ENCODE results near the gene TBCD. TPM values are rescaled to one million over a fixed set of nuclear protein-coding genes. Genes with fewer than 3 reads are reported as not detected.

The TBCD gene
- total RNA-seq, 1 donor from 2014 or later, result 104 TPM

DNA sequence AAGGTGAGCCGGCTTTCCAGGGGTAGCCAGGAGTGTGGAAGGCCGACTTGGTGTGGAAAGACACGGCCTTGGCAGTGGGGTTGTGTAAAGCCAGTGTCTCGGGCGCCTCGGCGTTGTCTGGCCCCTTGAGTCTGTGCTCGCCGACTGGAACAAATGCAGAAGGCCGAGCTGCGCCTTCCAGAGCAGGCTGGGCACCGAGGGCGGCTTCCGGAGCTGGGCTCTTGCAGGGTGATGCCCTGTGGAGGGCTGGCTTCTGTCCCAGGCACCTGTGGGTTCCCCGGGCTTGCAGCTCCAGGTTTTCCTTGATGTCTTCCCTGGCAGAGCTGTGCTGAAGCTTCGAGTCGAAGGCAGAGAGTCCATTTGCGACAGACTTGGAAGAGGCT, 79.9 kb downstream of the TBCD start:
- Mint-ChIP-seq H3K4me3 (no peak overlapping the region), H3K27ac (peak overlapping the region; percentile 48), H3K36me3 (peaks cover 33% of the 10 kb centered on the region), H3K9me3 (peaks cover 6% of the 10 kb centered on the region), H3K4me1 (ENCODE audit: unreplicated experiment) (peaks cover 16% of the 10 kb centered on the region), H3K27me3 (no peaks in the 10 kb centered on the region)
- no peak for DNase-seq (ENCODE audit: extremely low spot score, unreplicated experiment)
- TF ChIP-seq, protein P1, sequence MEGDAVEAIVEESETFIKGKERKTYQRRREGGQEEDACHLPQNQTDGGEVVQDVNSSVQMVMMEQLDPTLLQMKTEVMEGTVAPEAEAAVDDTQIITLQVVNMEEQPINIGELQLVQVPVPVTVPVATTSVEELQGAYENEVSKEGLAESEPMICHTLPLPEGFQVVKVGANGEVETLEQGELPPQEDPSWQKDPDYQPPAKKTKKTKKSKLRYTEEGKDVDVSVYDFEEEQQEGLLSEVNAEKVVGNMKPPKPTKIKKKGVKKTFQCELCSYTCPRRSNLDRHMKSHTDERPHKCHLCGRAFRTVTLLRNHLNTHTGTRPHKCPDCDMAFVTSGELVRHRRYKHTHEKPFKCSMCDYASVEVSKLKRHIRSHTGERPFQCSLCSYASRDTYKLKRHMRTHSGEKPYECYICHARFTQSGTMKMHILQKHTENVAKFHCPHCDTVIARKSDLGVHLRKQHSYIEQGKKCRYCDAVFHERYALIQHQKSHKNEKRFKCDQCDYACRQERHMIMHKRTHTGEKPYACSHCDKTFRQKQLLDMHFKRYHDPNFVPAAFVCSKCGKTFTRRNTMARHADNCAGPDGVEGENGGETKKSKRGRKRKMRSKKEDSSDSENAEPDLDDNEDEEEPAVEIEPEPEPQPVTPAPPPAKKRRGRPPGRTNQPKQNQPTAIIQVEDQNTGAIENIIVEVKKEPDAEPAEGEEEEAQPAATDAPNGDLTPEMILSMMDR (conservative IDR thresholded peaks at IDR 0.05), result no peak

GRCh38 chr17:82832411-82832810, 80.5 kb downstream of the TBCD start:
- peaks cover 22% of the 10 kb centered on the region for H3K4me1 Mint-ChIP-seq (ENCODE audit: unreplicated experiment)
- H3K27me3 Mint-ChIP-seq, result no peaks in the 10 kb centered on the region
- peaks cover 6% of the 10 kb centered on the region for H3K9me3 Mint-ChIP-seq
- H3K4me3 Mint-ChIP-seq, result no peak overlapping the region
- H3K27ac Mint-ChIP-seq, result peak overlapping the region; percentile 48
- H3K36me3 Mint-ChIP-seq, result peaks cover 33% of the 10 kb centered on the region
- TF ChIP-seq, protein P1 (conservative IDR thresholded peaks at IDR 0.05), result no peak
- DNase-seq (ENCODE audit: extremely low spot score, unreplicated experiment), result no peak

GRCh38 chr17:82832881-82833475, 81.1 kb downstream of the TBCD start:
- no peak overlapping the region for H3K4me3 Mint-ChIP-seq

DNA sequence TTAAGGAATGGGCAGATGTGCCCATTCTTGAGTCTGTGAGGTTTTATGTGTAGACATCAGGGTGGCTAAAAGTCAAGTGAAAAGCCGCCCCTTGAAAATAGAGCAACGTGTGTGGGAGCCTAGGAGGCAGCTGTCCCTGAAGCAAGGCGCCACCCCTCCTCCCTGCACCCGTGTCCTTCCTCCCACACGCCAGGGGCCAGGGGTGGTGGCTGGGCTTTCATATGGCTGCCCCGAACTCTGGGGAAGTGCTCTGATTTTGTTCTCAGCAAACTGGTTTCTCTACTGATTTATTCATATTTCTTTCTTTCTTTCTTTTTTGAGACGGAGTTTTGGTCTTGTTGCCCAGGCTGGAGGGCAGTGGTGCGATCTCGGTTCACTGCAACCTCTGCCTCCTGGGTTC, 83.3 kb downstream of the TBCD start:
- Mint-ChIP-seq H3K36me3 (peaks cover 10% of the 10 kb centered on the region), H3K4me1 (ENCODE audit: unreplicated experiment) (peaks cover 29% of the 10 kb centered on the region), H3K4me3 (no peak overlapping the region), H3K9me3 (no peaks in the 10 kb centered on the region), H3K27me3 (no peaks in the 10 kb centered on the region), H3K27ac (no peak overlapping the region)
- DNase-seq (ENCODE audit: extremely low spot score, unreplicated experiment), result no peak
- TF ChIP-seq, protein P1 (conservative IDR thresholded peaks at IDR 0.05), result no peak

More at GRCh38 chr17:82832881-82833475, 81.1 kb downstream of the TBCD start:
- H3K27ac Mint-ChIP-seq, result peak overlapping the region; percentile 50
- peaks cover 27% of the 10 kb centered on the region for H3K4me1 Mint-ChIP-seq (ENCODE audit: unreplicated experiment)
- DNase-seq (ENCODE audit: extremely low spot score, unreplicated experiment), result no peak
- TF ChIP-seq, protein P1 (conservative IDR thresholded peaks at IDR 0.05), result no peak
- no peaks in the 10 kb centered on the region for H3K9me3 Mint-ChIP-seq
- no peaks in the 10 kb centered on the region for H3K27me3 Mint-ChIP-seq
- peaks cover 27% of the 10 kb centered on the region for H3K36me3 Mint-ChIP-seq

DNA sequence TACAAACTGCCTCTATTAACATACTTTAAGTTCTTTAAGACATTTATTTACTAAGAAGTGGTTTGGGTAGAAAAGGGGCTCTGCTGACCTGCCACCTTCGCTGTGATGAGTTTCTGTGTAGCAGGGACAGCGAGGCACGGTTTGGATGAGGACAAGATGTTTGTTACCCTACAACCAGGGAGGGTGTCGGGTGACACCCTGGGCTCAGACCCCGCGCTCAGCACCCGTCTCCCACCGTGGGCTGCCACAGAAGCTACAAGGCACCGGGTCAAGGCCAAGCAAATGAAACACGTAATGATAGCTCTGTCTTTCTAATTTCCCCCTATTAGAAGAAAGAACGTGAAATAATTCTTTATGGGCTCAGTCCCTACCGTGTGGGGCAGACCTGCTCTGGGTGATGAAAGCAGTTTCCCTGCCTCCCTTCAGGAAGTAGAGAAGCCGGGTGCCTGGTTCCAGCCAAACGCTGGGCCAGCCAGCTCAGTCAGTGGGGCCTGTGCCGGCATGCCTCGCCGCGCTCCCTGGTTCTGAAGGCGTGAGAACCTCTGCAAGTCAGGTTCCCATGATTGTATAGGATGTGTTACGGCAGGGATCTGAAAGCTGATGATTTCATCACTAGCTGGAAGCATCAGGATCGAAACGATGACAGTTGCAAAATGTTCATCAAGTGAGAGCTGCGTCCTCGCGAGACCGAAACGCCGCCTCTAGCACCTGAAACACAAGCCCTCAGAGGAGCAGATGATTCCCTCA, 84.1 kb downstream of the TBCD start:
- TF ChIP-seq, protein P1 (conservative IDR thresholded peaks at IDR 0.05), result no peak
- Mint-ChIP-seq H3K27me3 (no peaks in the 10 kb centered on the region), H3K36me3 (peaks cover 10% of the 10 kb centered on the region), H3K27ac (peak overlapping the region; percentile 89), H3K4me1 (ENCODE audit: unreplicated experiment) (peaks cover 29% of the 10 kb centered on the region), H3K4me3 (peak overlapping the region; percentile 92), H3K9me3 (no peaks in the 10 kb centered on the region)
- DNase-seq (ENCODE audit: extremely low spot score, unreplicated experiment), result no peak

All from type B pancreatic cell (in vitro differentiated cells).